Gastrocnemius medialis (tissue), 4 donors: Measurements from ENCODE around the gene GATA2. TPM values are rescaled to one million over a fixed set of nuclear protein-coding genes. Genes with fewer than 3 reads are reported as not detected.

ENCODE experiments used
- ATAC-seq, 2 donors: fragments of 150-250 bp; one replicate each; pipeline ENCODE4 v1.9.1; 2016
- DNase-seq, 2 donors: peaks; one replicate each; pipeline ENCODE4 v3.0.0-alpha.2; 2019
- H3K27ac ChIP-seq, 4 donors: fragments of 200-600 bp; sonication (generic); 1 replicate in 1 of 4; 2 replicates in 3 of 4; pipeline ENCODE4 v1.5.1; 2016 to 2018; ENCODE audit warnings: mild to moderate bottlenecking in 2 of 4, moderate library complexity in 1 of 4
- H3K27me3 ChIP-seq, 3 donors: fragments of 200-600 bp; sonication (generic) in 2 of 3; 1 replicate in 1 of 3; 2 replicates in 2 of 3; pipeline versions ENCODE4 v1.5.1 to v1.6.0; 2016 to 2019; ENCODE audit warnings: mild to moderate bottlenecking in 1 of 3, moderate library complexity in 1 of 3
- H3K36me3 ChIP-seq, 2 donors: fragments of 200-600 bp; sonication (generic) in 1 of 2; one replicate each; pipeline ENCODE4 v1.5.1; 2017 to 2018
- H3K4me1 ChIP-seq, 2 donors: fragments of 200-600 bp; sonication (generic) in 1 of 2; one replicate each; pipeline ENCODE4 v1.5.1; 2016 to 2017; ENCODE audit warnings: mild to moderate bottlenecking in 2 of 2
- H3K4me3 ChIP-seq, 4 donors: fragments of 200-600 bp; sonication (generic) in 3 of 4; 1 replicate in 1 of 4; 2 replicates in 3 of 4; pipeline ENCODE4 v1.5.1; 2016 to 2019; ENCODE audit warnings: mild to moderate bottlenecking in 2 of 4
- H3K9me3 ChIP-seq, 3 donors: fragments of 200-600 bp; sonication (generic) in 2 of 3; 1 replicate in 1 of 3; 2 replicates in 2 of 3; pipeline ENCODE4 v1.5.1; 2016 to 2019
- POLR2A ChIP-seq, 2 donors: fragments of 450-650 bp; IDR thresholded peaks; one replicate each; pipeline ENCODE4 v1.6.1; 2017; ENCODE audit warnings: antibody characterized with exemption in 2 of 2, mild to moderate bottlenecking in 2 of 2, moderate library complexity in 2 of 2
- in situ Hi-C, 4 donors: fragments of 200-750 bp; cut with MboI; loops; one replicate each; pipeline versions ENCODE4 v1.15.0 to v1.8.0; 2017; ENCODE audit warnings: low sequenced_read_pairs in 4 of 4
- intact Hi-C: fragments of 100-400 bp; cut with DNase I; formaldehyde crosslinking; loops from one replicate; pipeline ENCODE4 v1.15.1; 2023; ENCODE audit warnings: low total_unique reads
- total RNA-seq, 4 donors: library from RNA; depleted of rRNA; stranded (reverse); fragments of >200 nt; gene quantifications; one replicate each; pipeline versions ENCODE4 v1.1.0 to v1.2.3, GENCODE V29; 2016
- TF ChIP-seq, protein P1 (sequence below), 5 experiments: fragments of 450-650 bp in 3 of 5; fragments of 200-600 bp in 2 of 5; sonication (generic) in 2 of 5; IDR thresholded peaks in 4 of 5; conservative IDR thresholded peaks in 1 of 5; 1 replicate in 4 of 5; 2 replicates in 1 of 5; pipeline ENCODE4 v1.5.1; 2016 to 2019; ENCODE audit warnings: antibody characterized with exemption in 5 of 5, mild to moderate bottlenecking in 3 of 5, moderate library complexity in 3 of 5

Gene GATA2
- total RNA-seq, 4 donors from 2014 or later = 9.0 to 14.4 (median 12.7) TPM

DNA sequence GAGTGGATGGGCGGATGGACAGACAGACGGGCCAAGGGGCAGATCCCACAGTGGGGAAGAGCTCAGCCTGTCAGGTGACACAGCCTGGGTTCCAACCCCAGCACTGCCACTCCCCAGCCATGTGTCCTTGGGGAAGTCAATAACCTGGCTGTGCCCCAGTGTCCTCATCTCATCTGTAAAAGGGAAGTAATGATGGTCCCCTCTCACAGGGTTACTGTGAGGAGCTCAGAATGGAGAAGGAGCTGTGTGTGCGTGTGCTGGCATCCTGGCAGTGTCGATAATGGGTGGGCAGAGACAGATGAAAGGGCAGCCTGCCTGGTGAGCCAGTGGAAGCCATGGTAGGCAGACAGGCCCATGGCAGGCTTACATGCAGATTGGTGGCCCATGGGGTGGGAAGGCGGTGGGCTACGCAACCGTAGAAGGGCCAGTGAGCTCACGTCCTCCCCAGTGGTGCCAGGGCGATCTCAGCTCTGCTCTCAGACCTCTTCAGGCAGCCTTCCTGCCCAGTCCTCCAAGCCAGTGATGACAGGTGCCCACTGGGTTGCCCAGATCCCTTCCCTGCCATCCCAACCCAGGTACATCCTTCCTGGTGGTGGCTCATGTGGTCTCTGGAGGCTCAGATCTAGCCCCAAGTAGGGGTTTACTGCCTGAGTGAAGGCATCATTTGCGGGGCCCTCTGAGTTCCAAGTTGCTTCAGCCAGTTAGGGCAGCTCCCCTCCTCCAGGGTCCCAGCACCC, 24.0 kb downstream of the GATA2 start:
- no peak for ATAC-seq
- no peak overlapping the region for H3K4me3 ChIP-seq
- no peak overlapping the region for H3K27ac ChIP-seq
- H3K4me1 ChIP-seq = no peaks in the 10 kb centered on the region
- H3K9me3 ChIP-seq = no peaks in the 10 kb centered on the region
- TF ChIP-seq, protein P1, sequence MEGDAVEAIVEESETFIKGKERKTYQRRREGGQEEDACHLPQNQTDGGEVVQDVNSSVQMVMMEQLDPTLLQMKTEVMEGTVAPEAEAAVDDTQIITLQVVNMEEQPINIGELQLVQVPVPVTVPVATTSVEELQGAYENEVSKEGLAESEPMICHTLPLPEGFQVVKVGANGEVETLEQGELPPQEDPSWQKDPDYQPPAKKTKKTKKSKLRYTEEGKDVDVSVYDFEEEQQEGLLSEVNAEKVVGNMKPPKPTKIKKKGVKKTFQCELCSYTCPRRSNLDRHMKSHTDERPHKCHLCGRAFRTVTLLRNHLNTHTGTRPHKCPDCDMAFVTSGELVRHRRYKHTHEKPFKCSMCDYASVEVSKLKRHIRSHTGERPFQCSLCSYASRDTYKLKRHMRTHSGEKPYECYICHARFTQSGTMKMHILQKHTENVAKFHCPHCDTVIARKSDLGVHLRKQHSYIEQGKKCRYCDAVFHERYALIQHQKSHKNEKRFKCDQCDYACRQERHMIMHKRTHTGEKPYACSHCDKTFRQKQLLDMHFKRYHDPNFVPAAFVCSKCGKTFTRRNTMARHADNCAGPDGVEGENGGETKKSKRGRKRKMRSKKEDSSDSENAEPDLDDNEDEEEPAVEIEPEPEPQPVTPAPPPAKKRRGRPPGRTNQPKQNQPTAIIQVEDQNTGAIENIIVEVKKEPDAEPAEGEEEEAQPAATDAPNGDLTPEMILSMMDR (IDR thresholded peaks at IDR 0.05 in 4 of 5, conservative IDR thresholded peaks at IDR 0.05 in 1 of 5) = no peak
- TF ChIP-seq POLR2A (IDR thresholded peaks at IDR 0.05) = no peak
- intact Hi-C loops = no loop called here
- peaks cover 0 to 3% (median 2%) of the 10 kb centered on the region in 3 donors for H3K27me3 ChIP-seq
- H3K36me3 ChIP-seq = no peaks in the 10 kb centered on the region
- in situ Hi-C loops = no loop called here
- no peak for DNase-seq

GRCh38 chr3:128468285-128468790, 24.7 kb downstream of the GATA2 start:
- in situ Hi-C loops = no loop called here
- ATAC-seq (no peak), DNase-seq (no peak)
- H3K27me3 ChIP-seq = peaks cover 0 to 2% (median under 1%) of the 10 kb centered on the region in 3 donors
- intact Hi-C loops = no loop called here
- H3K9me3 ChIP-seq = no peaks in the 10 kb centered on the region
- no peaks in the 10 kb centered on the region for H3K4me1 ChIP-seq
- no peak overlapping the region for H3K27ac ChIP-seq
- TF ChIP-seq, protein P1 (IDR thresholded peaks at IDR 0.05 in 4 of 5, conservative IDR thresholded peaks at IDR 0.05 in 1 of 5) = no peak
- TF ChIP-seq POLR2A (IDR thresholded peaks at IDR 0.05) = no peak
- H3K36me3 ChIP-seq = no peaks in the 10 kb centered on the region
- no peak overlapping the region for H3K4me3 ChIP-seq

DNA sequence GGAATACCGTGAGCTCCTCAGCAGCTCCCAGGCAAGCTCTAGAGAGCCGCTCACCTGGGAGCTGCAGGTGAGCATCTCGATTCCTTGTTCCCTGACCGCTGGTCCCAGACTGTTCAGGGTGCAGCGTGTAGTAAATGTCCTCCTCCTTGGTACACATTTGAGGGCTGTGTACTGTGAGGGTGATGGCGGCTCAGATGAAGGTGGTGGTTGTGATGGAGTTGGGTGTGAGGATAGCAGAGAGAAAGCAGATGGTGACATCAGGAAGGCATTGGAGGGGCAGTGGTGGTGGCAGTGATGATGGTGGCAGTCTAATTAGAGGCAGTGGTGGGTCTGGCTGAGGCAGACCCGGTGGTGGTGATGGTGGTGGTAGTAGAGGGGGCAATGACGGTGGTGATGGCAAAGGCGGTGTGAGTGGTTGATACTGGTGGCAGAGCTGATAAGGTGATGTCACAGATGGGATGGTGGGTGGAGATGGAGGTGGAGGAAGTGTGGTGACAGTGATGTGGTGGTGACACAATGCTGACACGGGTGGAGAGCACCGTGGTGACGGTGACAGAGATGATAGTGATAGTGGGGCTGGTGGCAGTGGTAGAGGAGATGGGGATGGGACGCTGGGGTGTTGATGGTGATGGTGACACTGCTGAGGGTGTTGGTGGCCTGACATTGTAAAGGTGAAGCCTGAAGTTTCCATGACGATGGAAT, 26.0 kb downstream of the GATA2 start, which contains the start of gene DNAJB8:
DNAJB8 (minus strand) TSS at position 51 of the 702 bp plus-strand sequence. CDS start 3,645 bp downstream, outside the sequence.
- H3K9me3 ChIP-seq = no peaks in the 10 kb centered on the region
- peaks cover 0 to 2% (median 0%) of the 10 kb centered on the region in 3 donors for H3K27me3 ChIP-seq
- ATAC-seq (no peak), DNase-seq (no peak)
- TF ChIP-seq POLR2A (IDR thresholded peaks at IDR 0.05) = no peak
- TF ChIP-seq, protein P1 (IDR thresholded peaks at IDR 0.05 in 4 of 5, conservative IDR thresholded peaks at IDR 0.05 in 1 of 5) = no peak
- no peak within 1 kb of the TSS for H3K4me3 ChIP-seq
- no peaks in the 10 kb centered on the region for H3K36me3 ChIP-seq
- no peak within 1 kb of the TSS for H3K27ac ChIP-seq
- H3K4me1 ChIP-seq = no peaks in the 10 kb centered on the region
- in situ Hi-C loops = no loop called here
- intact Hi-C loops = no loop called here

DNA sequence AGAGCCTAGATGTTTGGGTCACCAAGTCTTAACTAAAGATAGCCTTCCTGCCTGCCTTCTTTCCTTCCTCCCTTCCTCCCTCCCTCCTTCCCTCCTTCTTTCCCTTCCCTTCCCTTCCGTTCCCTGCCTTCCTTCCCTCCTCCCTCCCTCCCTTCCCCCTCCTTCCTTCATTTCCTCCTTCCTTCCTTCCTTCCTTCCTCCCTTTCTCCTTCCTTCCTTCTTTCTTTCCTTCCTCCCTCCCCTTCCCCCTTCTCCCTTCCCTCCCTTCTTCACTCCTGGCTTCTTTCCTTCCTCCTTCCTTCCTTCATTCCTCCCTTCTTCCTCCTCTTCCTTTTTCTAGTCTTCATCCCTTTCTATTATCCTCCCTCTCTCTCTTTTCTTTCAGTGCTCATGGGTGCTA, 28.3 kb downstream of the GATA2 start:
- Histone ChIP-seq H3K36me3 (no peaks in the 10 kb centered on the region), H3K4me3 (no peak overlapping the region), H3K4me1 (no peaks in the 10 kb centered on the region), H3K27ac (no peak overlapping the region), H3K9me3 (no peaks in the 10 kb centered on the region), H3K27me3 (peaks cover 0 to 2% (median 0%) of the 10 kb centered on the region in 3 donors)
- TF ChIP-seq, protein P1 (IDR thresholded peaks at IDR 0.05 in 4 of 5, conservative IDR thresholded peaks at IDR 0.05 in 1 of 5) = no peak
- ATAC-seq (no peak), DNase-seq (no peak)
- intact Hi-C loops (no loop called here), in situ Hi-C loops (no loop called here)
